Iris pigment epithelial cell (primary cell): ENCODE measurements around the gene HS3ST1.

Source experiments
- DNase-seq: peaks from one replicate; pipeline ENCODE4 v3.0.0-alpha.2; 2011; ENCODE audit warnings: low read depth

HS3ST1 gene

GRCh38 chr4:11431111-11431510 is 2.4 kb upstream of the HS3ST1 start:
- DNase-seq: no peak

- DNase-seq: no peak
These were observed 1.8 kb upstream of the HS3ST1 start for GRCh38 chr4:11430536-11430935.

GRCh38 chr4:11429699-11430045 is 978 bp upstream of the HS3ST1 start:
- no peak for DNase-seq

- DNase-seq: peak; percentile 45
These were observed 405 bp upstream of the HS3ST1 start for GRCh38 chr4:11428899-11429698.

GRCh38 chr4:11427121-11427996 is 1.3 kb downstream of the HS3ST1 start:
- DNase-seq: no peak

GRCh38 chr4:11426731-11427120 is 2.0 kb downstream of the HS3ST1 start:
- no peak for DNase-seq

- DNase-seq: no peak
These were observed 2.7 kb downstream of the HS3ST1 start for GRCh38 chr4:11426003-11426402.

- no peak for DNase-seq
These were observed 3.8 kb downstream of the HS3ST1 start for GRCh38 chr4:11424856-11425255.

- DNase-seq: no peak
These were observed 4.7 kb downstream of the HS3ST1 start for GRCh38 chr4:11424000-11424399.

GRCh38 chr4:11423465-11423864 is 5.2 kb downstream of the HS3ST1 start:
- DNase-seq: no peak

GRCh38 chr4:11421116-11421515 is 7.6 kb downstream of the HS3ST1 start:
- no peak for DNase-seq

- DNase-seq: no peak
These were observed 8.4 kb downstream of the HS3ST1 start for GRCh38 chr4:11420327-11420726.

GRCh38 chr4:11418610-11419009 is 10.1 kb downstream of the HS3ST1 start:
- no peak for DNase-seq

GRCh38 chr4:11416767-11417113 is 12.0 kb downstream of the HS3ST1 start:
- no peak for DNase-seq

- DNase-seq: no peak
These were observed 12.5 kb downstream of the HS3ST1 start for GRCh38 chr4:11416071-11416766.

- no peak for DNase-seq
These were observed 13.2 kb downstream of the HS3ST1 start for GRCh38 chr4:11415409-11416070.

- DNase-seq: no peak
These were observed 16.5 kb downstream of the HS3ST1 start for GRCh38 chr4:11412211-11412610.

- no peak for DNase-seq
These were observed 19.1 kb downstream of the HS3ST1 start for GRCh38 chr4:11409632-11410031.

- DNase-seq: no peak
These were observed 20.3 kb downstream of the HS3ST1 start for GRCh38 chr4:11408233-11408967.

- no peak for DNase-seq
These were observed 21.1 kb downstream of the HS3ST1 start for GRCh38 chr4:11407551-11407950.

GRCh38 chr4:11404431-11404830 is 24.3 kb downstream of the HS3ST1 start:
- no peak for DNase-seq

GRCh38 chr4:11402192-11402591 is 26.5 kb downstream of the HS3ST1 start:
- DNase-seq: no peak
